ENCODE data around the gene FAM216A.

- no peak for TF ChIP-seq GATA3 (IDR thresholded peaks at IDR 0.05; ENCODE audit: low read depth, low read length)
- TF ChIP-seq GATA2 (IDR thresholded peaks at IDR 0.05; ENCODE audit: low read depth, low read length): no peak
These were observed 36.6 kb upstream of the FAM216A start for GRCh38 chr12:110431957-110432587.
